A549 (cell line): ENCODE data around the gene KANSL3.

Experiments used
- CTCF ChIP-seq: fragments of >200 bp; sonication (Bioruptor Twin); formaldehyde crosslinking; IDR thresholded peaks from 3 replicates; pipeline ENCODE4 v1.5.1; 2016
- FOSL2 ChIP-seq, 2 experiments: fragments of 450-650 bp in 1 of 2; fragments of >200 bp in 1 of 2; sonication (Bioruptor Twin) in 1 of 2; formaldehyde crosslinking; IDR thresholded peaks; 2 replicates each; pipeline versions ENCODE4 v1.5.0 to v1.6.1; 2016 to 2020; ENCODE audit warnings: mild to moderate bottlenecking in 1 of 2, moderate library complexity in 1 of 2
- HOXA7 ChIP-seq: fragments of 250-450 bp; sonication (Bioruptor Pico); IDR thresholded peaks from 2 replicates; pipeline ENCODE4 v1.5.0; 2020; ENCODE audit warnings: mild to moderate bottlenecking, moderate library complexity
- JUN ChIP-seq, 2 experiments: fragments of >200 bp; sonication (Bioruptor Twin); formaldehyde crosslinking; IDR thresholded peaks; 2 replicates in 1 of 2; 3 replicates in 1 of 2; pipeline ENCODE4 v1.6.1; 2016 to 2017
- MAFK ChIP-seq: fragments of 450-650 bp; IDR thresholded peaks from 2 replicates; pipeline ENCODE4 v1.6.1; 2014; ENCODE audit not compliant: partially characterized antibody
- MYC ChIP-seq: IDR thresholded peaks from 2 replicates; pipeline ENCODE4 v1.6.1; 2012; ENCODE audit warnings: mild to moderate bottlenecking, inconsistent platforms, low read length, improper control_type of control experiment, borderline replicate concordance
- PBX3 ChIP-seq: IDR thresholded peaks from 2 replicates; pipeline ENCODE4 v1.6.1; 2012
- PHF8 ChIP-seq: fragments of 200-600 bp; sonication (generic); IDR thresholded peaks from 2 replicates; pipeline ENCODE4 v1.6.1; 2016; ENCODE audit warnings: low read depth, mild to moderate bottlenecking, antibody characterized with exemption, moderate library complexity, borderline replicate concordance
- SMC3 ChIP-seq: fragments of >200 bp; sonication (Bioruptor Twin); formaldehyde crosslinking; IDR thresholded peaks from 3 replicates; pipeline ENCODE4 v1.6.1; 2018; ENCODE audit warnings: inconsistent platforms
- ZC3H11A ChIP-seq: fragments of 450-650 bp; IDR thresholded peaks from 2 replicates; pipeline ENCODE4 v1.6.1; 2014; ENCODE audit warnings: antibody characterized with exemption, mild to moderate bottlenecking

GRCh38 chr2:96577501-96577900 lies 60.6 kb downstream of the KANSL3 start:
- TF ChIP-seq SMC3, result no peak
- no peak for TF ChIP-seq JUN (IDR thresholded peaks at IDR 0.05)
- TF ChIP-seq PBX3, result no peak
- TF ChIP-seq CTCF, result no peak
- TF ChIP-seq MYC, result no peak
- TF ChIP-seq PHF8, result no peak
- no peak for TF ChIP-seq HOXA7 (CRISPR knock-in tag)
- no peak for TF ChIP-seq FOSL2 (IDR thresholded peaks at IDR 0.05)
- TF ChIP-seq FOSL2 (CRISPR knock-in tag; IDR thresholded peaks at IDR 0.05), result no peak
- TF ChIP-seq MAFK, result no peak
- no peak for TF ChIP-seq ZC3H11A
